Activated CD8-positive, alpha-beta memory T cell treated with anti-CD3 and anti-CD28 coated beads for 4 hours (primary cell): ENCODE data around the gene SUPT7L.
"Not testable (repeated sequence)": the region's sequence is repeated elsewhere in the genome, so short reads cannot be mapped to it uniquely, and the experiment has no call there.

Experiments used
- DNase-seq, 2 donors: peaks; one replicate each; pipeline ENCODE4 v3.0.0-alpha.2; 2020; ENCODE audit warnings: low read depth in 2 of 2

Gene SUPT7L

DNA sequence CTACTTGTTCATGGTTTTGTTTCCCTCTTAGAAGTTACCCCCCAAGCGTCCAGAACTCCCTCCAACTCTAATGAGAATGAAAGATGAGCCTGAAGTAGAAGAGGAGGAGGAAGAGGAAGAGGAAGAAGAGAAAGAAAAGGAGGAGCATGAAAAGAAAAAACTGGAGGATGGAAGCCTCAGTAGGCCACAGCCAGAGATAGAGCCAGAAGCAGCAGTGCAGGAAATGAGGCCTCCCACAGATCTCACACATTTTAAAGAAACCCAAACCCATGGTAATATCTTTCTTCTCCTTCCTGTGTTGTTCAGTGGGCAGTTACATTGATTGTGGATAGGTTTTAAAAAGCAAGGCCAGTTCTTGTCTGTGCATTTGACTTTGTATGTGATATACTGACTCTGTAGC lies 21.6 kb upstream of the SUPT7L start:
- DNase-seq: not testable (repeated sequence)

GRCh38 chr2:27683390-27684071 lies 20.1 kb upstream of the SUPT7L start:
- DNase-seq: peak; percentile 72 to 74

- DNase-seq: not testable (repeated sequence)
Measured at GRCh38 chr2:27682334-27682771, 18.9 kb upstream of the SUPT7L start.

DNA sequence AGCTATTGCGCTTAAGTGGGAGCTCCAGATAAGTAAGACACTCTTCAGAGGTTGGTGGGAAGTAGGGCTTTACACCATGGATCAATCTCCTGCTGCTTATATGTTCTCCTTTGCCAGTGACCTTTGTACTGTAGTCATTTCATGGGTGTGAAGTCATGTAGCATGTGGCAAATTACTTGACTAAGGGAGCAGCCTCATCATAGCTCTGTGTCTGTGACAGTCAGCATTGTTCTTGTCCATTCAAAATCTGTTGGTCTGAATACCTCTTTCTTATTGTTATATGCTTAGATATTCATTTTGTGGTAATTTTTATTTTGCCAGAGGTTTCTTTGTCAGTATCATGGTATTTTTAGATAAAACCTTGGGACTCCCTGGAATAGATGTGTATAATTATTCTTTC lies 18.4 kb upstream of the SUPT7L start:
- DNase-seq: no peak

- no peak for DNase-seq
Measured at GRCh38 chr2:27680571-27680970, 17.2 kb upstream of the SUPT7L start.

DNA sequence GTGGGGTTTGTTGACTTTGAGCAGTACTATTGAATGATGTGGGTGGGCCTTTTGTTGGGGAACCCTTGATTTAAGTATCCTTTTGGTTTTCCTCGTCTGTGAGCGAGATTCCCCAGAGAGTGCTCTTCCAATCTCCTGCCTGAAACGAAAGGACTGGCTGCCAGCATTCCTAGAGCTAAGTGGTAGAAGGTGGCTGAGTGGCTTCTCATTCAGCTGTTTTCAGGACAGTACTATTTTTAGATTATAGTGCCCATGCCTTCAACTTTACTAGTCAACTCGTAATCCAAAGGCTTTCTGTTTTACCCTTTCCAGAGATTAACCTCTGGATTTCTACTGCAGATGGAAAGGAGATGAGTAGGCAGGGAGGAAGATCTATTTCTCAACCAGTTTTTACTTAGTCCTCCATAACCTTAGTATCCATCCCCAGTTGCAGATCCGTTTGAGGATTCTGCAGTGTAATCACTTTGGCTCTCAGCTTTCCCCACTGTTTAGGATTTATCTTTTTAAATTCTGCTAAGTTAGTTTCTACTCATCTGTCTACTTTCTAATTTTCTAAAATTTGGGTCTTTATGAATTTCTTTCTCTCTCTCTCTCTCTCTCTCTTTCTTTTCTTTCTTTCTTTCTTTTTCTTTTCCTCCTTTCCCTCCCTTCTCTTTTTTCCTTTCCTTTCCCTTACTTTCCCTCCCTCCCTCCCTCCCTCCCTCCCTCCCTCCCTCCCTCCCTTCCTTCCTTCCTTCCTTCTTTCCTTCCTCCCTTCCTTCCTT lies 9.5 kb upstream of the SUPT7L start:
- no peak for DNase-seq

- DNase-seq: no peak
Measured at GRCh38 chr2:27671235-27671634, 7.8 kb upstream of the SUPT7L start.

DNA sequence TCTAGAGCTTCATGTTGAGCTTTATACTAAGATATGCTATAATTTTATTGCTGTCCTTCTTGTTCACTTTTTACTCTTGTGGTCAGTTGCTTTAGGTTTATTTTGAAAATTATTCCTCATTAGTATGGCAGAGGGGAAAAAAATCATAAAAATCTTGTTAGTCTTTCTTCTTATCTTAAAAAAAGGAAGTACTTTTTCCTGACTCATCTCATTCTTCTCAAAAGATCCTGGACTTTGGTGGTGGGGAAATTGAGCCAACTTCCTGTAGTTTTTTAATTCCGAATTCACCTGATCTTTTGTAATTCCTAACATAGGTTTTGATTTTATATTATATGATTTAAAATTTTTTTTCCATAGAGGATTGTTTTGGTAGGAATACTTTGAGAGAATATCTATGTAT lies 4.0 kb upstream of the SUPT7L start:
- DNase-seq: no peak

- no peak for DNase-seq
Measured at GRCh38 chr2:27664622-27665363, 1.4 kb upstream of the SUPT7L start.

- no peak for DNase-seq
Measured at GRCh38 chr2:27664154-27664574, 750 bp upstream of the SUPT7L start.

DNA sequence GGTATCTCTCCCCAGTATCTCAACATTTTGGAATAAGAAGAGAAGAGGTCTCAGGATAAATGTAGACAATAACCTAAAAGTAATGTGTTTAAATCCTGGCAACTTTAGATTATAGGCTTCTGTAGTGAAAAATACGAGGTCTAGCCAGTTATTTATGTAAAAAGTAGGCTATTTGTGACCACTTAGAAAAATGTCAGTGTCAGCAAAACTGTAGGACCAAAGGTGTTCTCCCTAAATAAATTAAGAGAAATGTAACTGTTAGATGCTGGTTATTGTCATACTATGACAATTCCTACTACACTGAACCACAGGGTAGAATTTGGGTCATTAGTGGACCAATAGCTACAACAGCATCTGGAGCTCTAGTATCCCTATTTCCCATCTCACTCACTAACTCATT lies 2.0 kb downstream of the SUPT7L start:
- no peak for DNase-seq

GRCh38 chr2:27655155-27655951 lies 8.1 kb downstream of the SUPT7L start:
- no peak for DNase-seq

- DNase-seq: no peak
Measured at GRCh38 chr2:27653397-27653796, 10.0 kb downstream of the SUPT7L start.

- no peak for DNase-seq
Measured at GRCh38 chr2:27652790-27653189, 10.6 kb downstream of the SUPT7L start.

DNA sequence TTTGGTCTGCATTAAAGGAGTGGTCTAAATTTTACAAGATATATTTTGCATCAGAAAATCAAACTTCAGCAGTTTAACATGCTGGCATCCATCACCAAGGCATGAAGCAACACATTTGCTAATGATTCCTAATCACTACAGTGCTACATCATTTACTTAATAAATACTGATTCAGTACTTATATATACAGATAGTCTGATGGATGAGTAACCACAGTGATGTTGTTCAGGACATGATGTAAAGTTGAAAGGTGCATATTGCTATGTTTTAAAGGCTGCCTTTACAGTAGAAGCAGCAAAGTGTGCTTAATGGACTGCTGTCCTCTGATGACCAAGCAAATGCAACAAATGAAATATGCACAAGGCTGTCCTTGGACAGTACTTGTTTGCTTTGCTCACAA lies 11.1 kb downstream of the SUPT7L start:
- DNase-seq: no peak

DNA sequence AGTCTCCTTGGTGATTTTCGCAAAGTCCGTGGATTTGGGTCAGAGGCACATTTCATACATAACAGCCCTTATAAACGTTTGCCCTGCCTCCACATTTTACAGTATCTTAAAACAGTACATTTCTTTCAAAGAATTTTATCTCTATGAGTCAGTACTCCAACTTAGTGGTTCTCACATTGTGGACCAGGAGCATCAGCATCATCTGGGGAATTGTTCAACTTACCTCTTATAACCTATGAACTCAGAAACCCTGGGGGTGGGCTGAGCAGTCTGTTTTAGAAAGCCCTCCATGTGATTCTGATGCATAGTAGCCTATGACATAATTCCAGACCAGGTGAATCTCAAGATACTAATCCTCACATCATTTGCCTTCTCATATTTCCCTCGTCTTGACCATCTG lies 12.4 kb downstream of the SUPT7L start:
- DNase-seq: no peak

GRCh38 chr2:27647737-27648136 lies 15.7 kb downstream of the SUPT7L start:
- DNase-seq: no peak

DNA sequence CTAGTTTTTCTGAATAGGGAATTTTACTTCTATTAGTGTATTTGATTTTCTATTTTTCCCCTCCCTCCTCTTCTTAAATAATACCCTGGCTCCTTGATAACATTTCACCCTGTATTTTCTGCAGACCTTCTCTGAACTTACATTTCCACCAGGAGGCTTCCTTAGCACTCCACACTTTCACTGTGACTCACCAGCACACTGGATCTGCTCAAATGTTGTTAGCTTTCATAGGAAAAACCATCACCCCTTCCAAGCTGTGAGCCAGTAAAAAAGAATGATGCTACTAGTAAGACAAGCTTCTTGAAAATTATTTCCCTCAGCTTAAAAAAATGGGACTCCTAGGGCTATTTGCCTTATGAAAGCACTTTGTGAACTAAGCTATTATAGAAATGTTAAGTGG lies 16.1 kb downstream of the SUPT7L start:
- no peak for DNase-seq

DNA sequence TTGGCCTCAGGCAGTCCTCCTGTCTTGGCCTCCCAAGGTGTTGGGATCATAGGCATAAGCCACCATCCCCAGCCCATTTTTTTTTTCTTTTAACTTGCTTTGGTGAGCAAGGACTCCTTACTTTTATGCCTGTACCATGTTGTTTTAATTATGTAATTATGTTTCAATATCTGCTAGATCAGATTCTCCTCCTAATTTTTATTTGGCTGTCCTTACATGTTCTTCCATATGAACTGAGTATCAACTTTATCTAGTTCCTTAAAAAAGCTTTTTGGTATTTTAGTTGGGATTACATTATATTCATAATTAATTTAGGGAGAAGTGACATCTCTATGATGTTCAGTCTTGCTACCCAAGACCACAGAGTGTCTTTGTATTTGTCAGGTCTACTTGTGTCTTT lies 18.2 kb downstream of the SUPT7L start:
- DNase-seq: no peak

DNA sequence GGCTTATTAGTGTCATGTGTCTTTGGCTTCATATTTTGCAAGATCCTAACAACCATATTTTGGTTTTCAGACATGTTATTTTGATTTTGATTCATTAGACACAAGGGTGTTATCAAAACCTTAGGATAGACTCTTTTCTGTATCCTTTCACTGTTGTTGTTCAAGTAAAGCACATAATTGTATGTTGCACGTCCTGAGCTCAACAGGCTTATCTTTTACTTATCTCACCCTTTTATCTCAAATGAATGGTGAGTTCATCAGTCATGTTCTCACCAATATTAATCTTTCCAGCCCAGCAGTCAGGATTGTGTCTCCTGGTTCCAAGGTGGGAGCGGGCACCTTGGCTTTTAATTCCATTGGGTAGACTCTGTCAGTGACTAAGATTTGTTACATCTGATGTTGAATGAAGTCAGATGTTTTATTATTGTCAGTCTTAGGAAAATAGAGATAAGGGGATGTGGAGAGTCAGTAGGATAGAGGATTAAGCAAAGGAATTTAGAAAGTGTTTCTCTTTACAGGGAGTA lies 22.6 kb downstream of the SUPT7L start:
- no peak for DNase-seq

DNA sequence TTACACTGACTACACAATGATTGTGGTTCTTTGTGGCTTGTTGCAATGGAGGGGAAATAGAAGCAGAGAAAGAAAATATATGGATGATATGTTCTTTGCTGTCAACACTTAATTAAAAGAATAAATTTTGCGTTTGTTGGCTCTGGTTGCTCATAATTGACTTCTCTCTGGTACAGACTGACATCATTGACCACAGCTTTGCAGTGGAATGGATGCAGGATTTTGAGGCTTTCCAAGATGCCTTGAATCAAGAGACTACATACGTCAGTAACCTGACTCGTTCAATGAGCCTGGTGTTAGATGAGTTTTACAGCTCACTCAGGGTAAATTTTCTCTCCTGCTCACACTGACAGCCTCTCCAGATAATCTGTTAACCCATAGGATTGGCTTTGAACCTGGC lies 24.7 kb downstream of the SUPT7L start:
- DNase-seq: no peak
